T follicular helper cell (primary cell): Measurements from ENCODE around the gene CNOT3.
A peak's percentile ranks its signal among the peaks of the same experiment; 100 is the strongest.
"Not testable (repeated sequence)": the region's sequence is repeated elsewhere in the genome, so short reads cannot be mapped to it uniquely, and the experiment has no call there.

Experiments
- DNase-seq: peaks from one replicate; pipeline ENCODE4 v3.0.0-alpha.2; 2020; ENCODE audit warnings: low read depth

CNOT3 gene

GRCh38 chr19:54171736-54172431 lies 34.3 kb downstream of the CNOT3 start:
- not testable (repeated sequence) for DNase-seq

DNA sequence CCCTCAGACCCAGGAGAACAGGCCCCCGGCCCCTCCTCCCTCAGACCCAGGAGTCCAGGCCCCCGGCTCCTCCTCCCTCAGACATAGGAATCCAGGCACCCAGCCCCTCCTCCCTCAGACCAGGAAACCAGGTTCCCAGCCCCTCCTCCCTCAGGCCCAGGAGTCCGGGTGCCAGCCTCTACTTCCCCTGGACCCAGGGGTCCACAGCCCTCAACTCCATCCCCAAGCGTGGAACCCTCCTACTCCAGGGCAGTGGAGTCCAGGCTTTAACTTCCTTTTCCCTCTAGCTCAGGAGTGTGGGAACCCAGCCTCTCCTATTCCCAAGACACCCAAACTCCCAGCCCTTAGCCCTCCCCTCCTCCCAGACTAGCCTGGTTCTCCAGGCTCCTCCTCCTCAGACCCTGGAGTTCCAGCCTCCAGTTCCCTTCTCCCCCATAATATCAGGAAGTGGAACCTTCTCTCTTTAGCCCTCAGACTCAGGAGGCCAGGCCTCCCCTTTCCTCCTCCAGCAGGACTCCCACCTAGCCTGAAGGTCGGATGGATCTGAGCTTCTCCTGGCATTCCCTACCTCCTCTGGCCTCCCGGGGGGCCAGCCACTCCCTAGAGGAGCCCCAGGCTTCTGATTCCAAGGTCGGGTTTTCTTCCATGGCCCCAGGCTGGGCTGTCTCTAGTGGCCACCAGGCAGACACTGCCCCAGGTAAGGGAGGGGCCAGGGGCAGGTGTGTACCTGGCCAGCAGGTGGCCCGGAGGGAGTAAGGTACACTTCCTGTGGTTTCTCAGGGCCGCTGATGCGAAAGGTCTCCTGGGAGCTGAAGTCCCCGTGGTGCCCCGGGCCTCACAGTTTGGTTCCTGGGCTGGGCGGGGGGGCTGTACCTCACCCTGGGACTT lies 35.2 kb downstream of the CNOT3 start, which contains the start of gene TMC4:
TSS of gene TMC4 (minus strand) at position 690 of the 888 bp plus-strand sequence. CDS start at position 647, 43 bp downstream.
- no peak for DNase-seq

GRCh38 chr19:54173359-54173699 lies 35.8 kb downstream of the CNOT3 start:
- no peak for DNase-seq

DNA sequence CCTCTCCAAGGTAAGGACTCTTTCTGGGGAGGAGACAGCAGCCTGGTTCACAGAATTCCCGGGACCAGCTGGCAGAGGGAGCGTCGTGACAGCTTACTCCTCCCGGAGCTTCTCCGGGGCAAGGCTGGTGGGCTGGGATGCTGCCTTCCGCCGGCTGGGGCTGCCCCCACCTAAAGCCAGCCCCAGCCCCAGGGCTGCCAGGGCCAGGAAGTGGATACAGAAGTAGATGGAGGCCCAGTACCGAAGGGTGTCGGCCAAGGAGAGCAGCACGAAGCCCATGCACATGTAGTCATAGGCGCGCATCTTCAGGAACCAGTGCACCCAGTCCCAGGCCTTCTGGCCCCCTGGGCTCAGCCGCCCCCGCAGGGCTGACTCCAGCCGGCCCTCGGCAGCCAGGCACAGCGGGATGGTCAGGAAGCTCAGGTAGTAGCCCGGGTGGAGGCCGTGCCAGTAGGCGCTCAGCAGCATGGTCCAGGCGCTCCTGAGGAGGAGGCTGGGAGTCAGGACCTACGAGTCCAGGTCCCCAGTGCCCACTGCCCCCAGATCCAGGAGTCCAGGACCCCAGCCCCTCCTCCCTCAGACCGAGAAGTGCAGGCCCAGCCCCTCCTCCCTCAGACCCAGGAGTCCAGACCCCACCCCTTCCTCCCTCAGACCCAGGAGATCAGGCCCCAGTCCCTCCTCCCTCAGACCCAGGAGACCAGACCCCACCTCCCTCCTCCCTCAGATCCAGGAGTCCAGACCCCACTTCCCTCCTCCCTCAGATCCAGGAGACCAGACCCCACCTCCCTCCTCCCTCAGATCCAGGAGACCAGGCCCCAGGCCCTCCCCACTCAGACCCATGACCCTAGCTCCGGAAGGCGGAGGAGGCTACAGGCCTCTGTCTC lies 36.6 kb downstream of the CNOT3 start:
- no peak for DNase-seq

- no peak for DNase-seq
Measured at GRCh38 chr19:54178581-54179261, 41.2 kb downstream of the CNOT3 start.

GRCh38 chr19:54179262-54179852 lies 41.8 kb downstream of the CNOT3 start:
- no peak for DNase-seq

DNA sequence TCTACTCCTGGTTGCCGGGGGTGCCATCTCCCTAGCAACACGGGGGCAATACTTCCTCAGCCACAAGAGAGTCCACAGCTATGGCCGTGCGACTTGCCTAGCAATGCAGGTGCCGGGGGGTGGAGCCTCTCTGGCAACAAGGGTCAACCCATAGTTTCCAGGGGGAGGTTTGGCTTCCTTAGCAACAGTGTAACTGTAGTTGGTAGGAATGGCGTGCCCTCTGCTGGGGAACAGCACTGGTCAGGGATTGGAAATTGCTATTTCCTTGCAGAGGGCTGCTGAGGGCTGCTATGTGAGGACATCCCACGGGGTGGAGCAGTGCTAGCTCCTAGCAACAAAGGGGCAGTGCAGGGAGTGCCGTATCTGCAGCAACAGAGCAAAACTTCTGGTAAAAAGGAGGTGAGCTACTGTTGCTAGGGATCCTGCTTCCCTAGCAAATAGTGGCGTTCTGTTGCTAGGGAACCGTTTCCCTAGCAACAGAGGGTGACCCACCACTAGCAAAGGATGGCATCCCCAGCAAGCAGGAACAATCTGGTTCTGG lies 42.4 kb downstream of the CNOT3 start:
- no peak for DNase-seq

DNA sequence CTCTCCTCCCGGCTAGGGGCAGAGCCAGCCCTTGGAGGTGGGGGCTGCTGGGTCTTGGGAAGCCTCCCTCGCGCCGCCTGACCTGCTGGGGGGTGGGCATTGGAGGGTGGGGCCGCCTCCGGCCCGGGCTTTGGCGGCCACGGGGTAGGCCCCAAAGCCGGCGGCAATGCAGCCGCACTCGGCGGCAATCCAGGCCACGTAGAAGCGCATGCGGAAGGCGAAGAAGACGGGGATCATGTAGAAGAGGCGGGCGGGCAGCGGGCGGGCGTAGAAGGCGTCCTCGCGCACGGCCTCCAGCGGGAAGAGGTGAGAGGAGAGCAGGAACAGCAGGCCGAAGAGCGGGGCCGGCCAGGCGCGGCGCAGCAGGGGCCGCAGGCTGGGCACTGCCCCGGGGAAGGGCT lies 43.1 kb downstream of the CNOT3 start:
- DNase-seq, result no peak

DNA sequence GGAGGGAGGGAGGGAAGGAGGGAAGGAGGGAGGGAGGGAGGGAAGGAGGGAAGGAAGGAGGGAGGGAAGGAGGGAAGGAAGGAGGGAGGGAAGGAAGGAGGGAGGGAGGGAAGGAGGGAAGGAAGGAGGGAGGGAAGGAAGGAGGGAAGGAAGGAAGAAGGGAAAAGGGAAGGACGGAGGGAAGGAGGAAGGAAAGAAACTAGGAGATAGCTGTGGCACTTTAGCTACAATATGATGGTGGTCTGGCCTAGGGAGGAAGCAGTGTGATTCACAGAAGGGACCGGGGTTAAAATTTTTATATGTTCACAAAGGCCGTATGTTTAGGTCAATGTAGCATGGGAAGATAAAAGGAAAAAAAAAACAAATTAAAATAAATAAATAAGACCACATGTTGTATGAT lies 44.3 kb downstream of the CNOT3 start:
- DNase-seq, result not testable (repeated sequence)

GRCh38 chr19:54183431-54183830 lies 45.9 kb downstream of the CNOT3 start:
- no peak for DNase-seq

DNA sequence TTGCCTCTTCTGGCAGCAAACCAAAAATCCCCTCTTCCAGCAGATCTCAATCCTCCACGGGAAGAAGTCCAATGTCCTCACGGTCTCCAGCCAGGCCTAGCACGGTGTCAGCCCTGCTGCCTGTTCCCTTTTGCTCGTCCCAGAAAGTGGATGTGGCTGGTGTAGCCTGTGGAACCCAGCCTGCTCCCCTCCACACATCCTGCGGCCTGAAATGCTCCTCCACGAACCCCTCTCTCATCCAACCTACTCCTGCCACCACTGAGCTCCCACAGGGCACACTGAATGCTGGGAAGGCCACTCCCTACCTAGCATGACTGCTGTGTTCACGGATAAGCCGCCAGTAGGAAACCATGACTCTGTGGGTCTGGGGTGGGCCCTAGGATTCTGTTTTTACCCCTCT lies 48.8 kb downstream of the CNOT3 start:
- no peak for DNase-seq

- DNase-seq, result no peak
Measured at GRCh38 chr19:54186934-54187381, 49.4 kb downstream of the CNOT3 start.

GRCh38 chr19:54188215-54188871 lies 50.8 kb downstream of the CNOT3 start:
- DNase-seq, result peak; percentile 44

DNA sequence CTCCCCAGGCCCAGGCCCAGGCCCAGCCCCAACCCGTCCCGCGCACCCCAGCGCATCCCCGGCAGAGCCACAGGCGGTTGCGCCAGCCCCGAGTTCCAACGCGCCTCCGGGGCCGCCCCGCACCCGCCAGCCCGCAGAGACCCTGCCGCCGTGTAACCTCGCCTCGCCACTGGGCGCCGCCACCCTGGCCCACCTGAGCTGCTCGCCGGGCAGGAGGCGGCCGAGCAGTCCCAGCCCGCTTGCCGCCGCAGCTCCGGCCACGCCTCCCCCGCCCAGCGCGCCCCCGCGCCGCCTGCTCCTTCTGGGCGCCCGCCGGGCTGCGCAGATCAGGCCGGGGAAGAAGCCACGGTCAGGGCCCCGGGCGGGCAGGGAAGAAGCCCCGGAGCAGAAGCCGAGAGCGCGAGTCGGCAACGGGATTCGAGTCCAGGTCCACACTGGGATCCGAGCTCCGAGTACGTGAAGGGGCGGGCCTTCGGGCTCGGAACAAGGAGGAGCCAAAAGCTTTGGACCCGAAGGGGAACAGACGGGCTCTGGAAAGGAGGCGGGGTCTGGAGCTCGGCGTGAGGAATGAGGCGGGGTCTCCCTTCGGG lies 51.7 kb downstream of the CNOT3 start, which contains the start of gene MBOAT7:
TSS of gene MBOAT7 (minus strand) at position 436 of the 590 bp plus-strand sequence. CDS start 1,072 bp downstream, outside the sequence.
- peak; percentile 32 for DNase-seq

DNA sequence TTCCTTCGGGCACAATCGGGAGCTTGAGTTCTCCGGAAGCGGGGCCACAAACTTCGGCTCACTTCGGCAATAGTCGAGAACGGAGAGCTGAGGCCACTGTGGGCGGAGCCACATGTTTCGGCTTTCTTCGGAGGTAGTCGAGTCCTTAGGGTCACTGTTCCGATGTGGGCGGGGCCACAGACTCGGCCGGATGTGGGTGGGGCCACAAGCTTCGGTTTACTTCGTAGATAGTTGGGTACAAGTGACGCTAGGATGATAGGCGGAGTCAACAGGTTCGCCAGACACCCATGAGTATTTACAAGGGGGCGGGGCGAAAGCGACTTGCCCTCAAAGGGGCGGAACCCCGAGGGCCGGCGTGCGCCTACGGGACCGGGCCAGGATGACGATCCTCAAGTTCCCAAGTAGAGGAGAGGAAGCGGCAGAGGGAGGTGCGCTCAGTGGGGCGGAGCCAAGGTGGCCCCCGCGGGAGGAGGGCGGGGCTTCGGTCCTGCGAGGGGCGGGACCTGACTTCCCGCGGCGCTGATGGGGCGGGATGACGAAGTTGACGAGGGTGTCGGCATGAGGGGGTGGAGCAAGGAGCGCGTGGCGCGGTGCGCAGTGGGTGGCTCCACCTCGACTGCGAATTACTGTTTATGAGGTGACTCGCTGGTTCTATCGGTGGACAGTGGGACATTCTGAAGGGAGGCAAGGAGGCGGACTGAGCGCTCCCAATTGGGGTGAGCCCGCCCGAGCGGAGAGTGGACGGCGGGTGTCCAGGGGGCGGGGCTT lies 52.4 kb downstream of the CNOT3 start:
- DNase-seq, result peak; percentile 100

DNA sequence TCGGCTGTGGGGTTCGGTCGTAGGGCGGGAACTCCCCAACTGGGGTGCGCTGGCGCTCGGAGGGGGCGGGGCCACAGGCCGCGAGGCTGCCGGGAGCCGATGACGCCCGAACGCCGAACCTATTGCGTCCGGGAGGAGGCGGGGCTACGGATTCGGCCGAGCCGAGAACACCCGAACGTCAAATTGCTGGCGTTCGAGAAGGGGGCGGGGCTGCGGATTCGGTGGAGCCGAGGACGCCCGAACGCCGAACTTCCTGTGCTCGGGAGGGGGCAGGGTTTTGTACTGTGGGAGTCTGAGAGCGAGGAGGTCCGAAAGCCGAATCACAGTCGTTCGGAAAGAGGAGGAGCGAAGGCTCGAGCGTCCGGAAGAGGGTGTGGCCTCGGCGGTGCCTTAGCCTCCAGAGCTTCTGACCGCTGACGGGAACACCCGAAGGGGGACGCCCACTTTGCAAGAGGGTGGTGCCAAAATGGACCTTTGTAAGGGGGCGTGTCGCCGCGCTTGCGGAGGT lies 53.0 kb downstream of the CNOT3 start:
- DNase-seq, result peak; percentile 100

DNA sequence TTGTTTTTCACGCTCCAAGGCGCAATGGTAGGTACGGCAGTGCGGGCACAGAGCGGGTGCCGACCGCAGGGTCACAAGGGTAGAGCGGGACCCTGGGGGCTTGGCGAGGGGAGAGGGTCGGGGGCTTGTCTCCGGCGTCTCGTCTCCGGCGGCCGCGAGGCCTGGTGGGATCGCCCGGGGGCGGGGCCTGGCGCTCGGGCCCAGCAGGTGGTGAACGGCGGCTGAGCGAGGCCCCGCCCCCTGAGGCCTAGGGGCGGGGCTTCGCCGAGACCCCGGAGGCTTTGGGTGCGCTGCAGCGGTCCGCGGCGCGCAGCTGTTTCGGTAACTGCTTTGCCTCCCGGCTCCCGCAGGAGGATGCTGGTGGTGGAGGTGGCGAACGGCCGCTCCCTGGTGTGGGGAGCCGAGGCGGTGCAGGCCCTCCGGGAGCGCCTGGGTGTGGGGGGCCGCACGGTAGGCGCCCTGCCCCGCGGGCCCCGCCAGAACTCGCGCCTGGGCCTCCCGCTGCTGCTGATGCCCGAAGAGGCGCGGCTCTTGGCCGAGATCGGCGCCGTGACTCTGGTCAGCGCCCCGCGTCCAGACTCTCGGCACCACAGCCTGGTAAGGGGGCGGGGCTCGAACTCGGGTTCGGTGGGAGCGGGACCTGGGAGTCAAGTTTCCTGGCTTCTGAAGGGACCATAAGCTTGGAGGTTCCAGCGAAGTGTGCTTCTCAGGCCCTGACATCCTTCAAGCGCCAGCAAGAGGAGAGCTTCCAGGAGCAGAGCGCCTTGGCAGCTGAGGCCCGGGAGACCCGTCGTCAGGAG lies 53.6 kb downstream of the CNOT3 start, which contains the start of gene TSEN34:
TSS of gene TSEN34 (plus strand) at position 298 of the 800 bp plus-strand sequence. CDS start at position 355, 57 bp downstream.
- peak; percentile 82 for DNase-seq
